CD4-positive, alpha-beta memory T cell (primary cell): ENCODE results near the gene SLC17A8. TPM values are rescaled to one million over a fixed set of nuclear protein-coding genes. Genes with fewer than 3 reads are reported as not detected.
"Not testable (repeated sequence)": the region's sequence is repeated elsewhere in the genome, so short reads cannot be mapped to it uniquely, and the experiment has no call there.

Experiments used
- CTCF ChIA-PET: fragments of 350-600 bp; sonication (Branson Sonifier 250); formaldehyde crosslinking; loops from one replicate; lab custom pipeline; 2021; ENCODE audit warnings: inconsistent platforms; ENCODE audit not compliant: partially characterized antibody; lab: Charles Lee
- POLR2A ChIA-PET: fragments of 350-600 bp; sonication (Branson Sonifier 250); formaldehyde crosslinking; loops from one replicate; lab custom pipeline; 2021; ENCODE audit not compliant: partially characterized antibody; lab: Charles Lee
- DNase-seq, 5 donors: peaks; one replicate each; pipeline versions ENCODE4 v3.0.0 to v3.0.0-alpha.2; 2020 to 2022; ENCODE audit warnings: mixed read lengths in 1 of 5
- H3K27ac ChIP-seq: one replicate; pipeline ENCODE4 v1.7.0; 2013; ENCODE audit warnings: low read depth, low read length
- H3K27me3 ChIP-seq: 2 replicates; pipeline ENCODE4 v1.7.0; 2013; ENCODE audit warnings: mild to moderate bottlenecking, low read length, moderate library complexity; ENCODE audit not compliant: insufficient read depth
- H3K36me3 ChIP-seq: 2 replicates; pipeline ENCODE4 v1.7.0; 2013; ENCODE audit warnings: mild to moderate bottlenecking, low read length, moderate library complexity; ENCODE audit not compliant: insufficient read depth
- H3K4me1 ChIP-seq: 2 replicates; pipeline ENCODE4 v1.7.0; 2013; ENCODE audit warnings: mild to moderate bottlenecking, low read length, moderate library complexity; ENCODE audit not compliant: insufficient read depth
- H3K4me3 ChIP-seq, 2 donors: one replicate each; pipeline ENCODE4 v1.7.0; 2013; ENCODE audit warnings: low read length in 2 of 2, mild to moderate bottlenecking in 1 of 2
- H3K9me3 ChIP-seq, 2 donors: one replicate each; pipeline ENCODE4 v1.7.0; 2013; ENCODE audit warnings: low read length in 2 of 2, control low read depth in 1 of 2; ENCODE audit not compliant: control insufficient read depth in 1 of 2
- H3K27ac Mint-ChIP-seq, 7 donors: one replicate each; pipeline ENCODE4 v1.8.0; 2020 to 2021; ENCODE audit warnings: mixed read lengths in 7 of 7, mild to moderate bottlenecking in 6 of 7, inconsistent platforms in 3 of 7, moderate library complexity in 3 of 7
- H3K27me3 Mint-ChIP-seq, 2 donors: one replicate each; pipeline ENCODE4 v1.8.0; 2020 to 2021; ENCODE audit warnings: mixed read lengths in 2 of 2
- H3K36me3 Mint-ChIP-seq, 2 donors: one replicate each; pipeline ENCODE4 v1.8.0; 2020 to 2021; ENCODE audit warnings: mixed read lengths in 2 of 2, inconsistent platforms in 1 of 2, mild to moderate bottlenecking in 1 of 2
- H3K4me1 Mint-ChIP-seq, 4 donors: one replicate each; pipeline ENCODE4 v1.8.0; 2020 to 2021; ENCODE audit warnings: mixed read lengths in 4 of 4, mild to moderate bottlenecking in 1 of 4
- H3K4me3 Mint-ChIP-seq, 8 donors: one replicate each; pipeline ENCODE4 v1.8.0; 2020 to 2021; ENCODE audit warnings: mixed read lengths in 8 of 8, mild to moderate bottlenecking in 7 of 8, moderate library complexity in 6 of 8, inconsistent platforms in 3 of 8
- H3K9me3 Mint-ChIP-seq, 8 donors: one replicate each; pipeline ENCODE4 v1.8.0; 2020 to 2021; ENCODE audit warnings: mixed read lengths in 8 of 8, mild to moderate bottlenecking in 5 of 8, inconsistent platforms in 3 of 8, moderate library complexity in 1 of 8
- intact Hi-C: fragments of 100-400 bp; cut with micrococcal nuclease; formaldehyde crosslinking; loops from one replicate; pipeline ENCODE4 v1.15.1; 2023
- polyA plus RNA-seq, 2 donors: library from polyadenylated mRNA; unstranded; fragments of 300-500 nt; fragmentation: Illumina TruSeq; gene quantifications; one replicate each; pipeline ENCODE4 v1.2.3, GENCODE V29; 2021
- total RNA-seq, 2 experiments: library from RNA; stranded (reverse); gene quantifications; one replicate each; pipeline ENCODE4 v1.2.3, GENCODE V29; 2021

The SLC17A8 gene
- total and polyA plus RNA-seq, 4 experiments from 2014 or later: not detected

GRCh38 chr12:100331871-100332270 is 25.0 kb upstream of the SLC17A8 start:
- no peaks in the 10 kb centered on the region for H3K27me3 ChIP-seq
- Mint-ChIP-seq H3K27ac (peak overlapping the region in 1 of 7 donors; percentile 4), H3K4me3 (no peak overlapping the region), H3K9me3 (no peaks in the 10 kb centered on the region), H3K36me3 (peaks cover 72 to 80% of the 10 kb centered on the region in 2 donors), H3K27me3 (no peaks in the 10 kb centered on the region), H3K4me1 (no peaks in the 10 kb centered on the region)
- intact Hi-C loops: no loop called here
- H3K36me3 ChIP-seq: peaks cover 30% of the 10 kb centered on the region
- no peaks in the 10 kb centered on the region for H3K9me3 ChIP-seq
- CTCF ChIA-PET: no interaction called here
- H3K4me3 ChIP-seq: no peak overlapping the region
- no peaks in the 10 kb centered on the region for H3K4me1 ChIP-seq
- POLR2A ChIA-PET: no interaction called here
- DNase-seq: no peak
- no peak overlapping the region for H3K27ac ChIP-seq

- Histone ChIP-seq H3K27ac (no peak overlapping the region), H3K27me3 (no peaks in the 10 kb centered on the region), H3K4me1 (no peaks in the 10 kb centered on the region), H3K9me3 (no peaks in the 10 kb centered on the region), H3K36me3 (peaks cover 37% of the 10 kb centered on the region), H3K4me3 (no peak overlapping the region)
- ChIA-PET POLR2A (no interaction called here), CTCF (no interaction called here)
- intact Hi-C loops: no loop called here
- Mint-ChIP-seq H3K4me1 (no peaks in the 10 kb centered on the region), H3K27ac (peak overlapping the region in 1 of 7 donors; percentile 44), H3K36me3 (peaks cover 79 to 81% of the 10 kb centered on the region in 2 donors), H3K9me3 (no peaks in the 10 kb centered on the region), H3K4me3 (no peak overlapping the region), H3K27me3 (no peaks in the 10 kb centered on the region)
- no peak for DNase-seq
Observed at GRCh38 chr12:100332852-100333251, 24.0 kb upstream of the SLC17A8 start.

- Histone ChIP-seq H3K27me3 (no peaks in the 10 kb centered on the region), H3K27ac (no peak overlapping the region), H3K9me3 (no peaks in the 10 kb centered on the region), H3K4me3 (no peak overlapping the region), H3K4me1 (no peaks in the 10 kb centered on the region), H3K36me3 (peaks cover 28% of the 10 kb centered on the region)
- intact Hi-C loops: no loop called here
- peaks cover 62 to 64% of the 10 kb centered on the region in 2 donors for H3K36me3 Mint-ChIP-seq
- no peaks in the 10 kb centered on the region for H3K27me3 Mint-ChIP-seq
- ChIA-PET POLR2A (no interaction called here), CTCF (interaction anchor here (1.4 kb wide), 1 partner anchor 53 kb away, joined by 3 read pairs; no protein-coding TSS in a partner anchor)
- no peak overlapping the region for H3K27ac Mint-ChIP-seq
- no peak overlapping the region for H3K4me3 Mint-ChIP-seq
- H3K4me1 Mint-ChIP-seq: no peaks in the 10 kb centered on the region
- no peak for DNase-seq
- H3K9me3 Mint-ChIP-seq: peaks cover 0 to under 1% (median 0%) of the 10 kb centered on the region in 8 donors
Observed at GRCh38 chr12:100337299-100337698, 19.6 kb upstream of the SLC17A8 start.

GRCh38 chr12:100337727-100338126 is 19.1 kb upstream of the SLC17A8 start:
- no peaks in the 10 kb centered on the region for H3K27me3 ChIP-seq
- Mint-ChIP-seq H3K36me3 (peaks cover 60 to 66% of the 10 kb centered on the region in 2 donors), H3K9me3 (peaks cover 0 to 4% (median 0%) of the 10 kb centered on the region in 8 donors), H3K27me3 (no peaks in the 10 kb centered on the region), H3K27ac (no peak overlapping the region), H3K4me1 (no peaks in the 10 kb centered on the region), H3K4me3 (no peak overlapping the region)
- intact Hi-C loops: no loop called here
- ChIA-PET POLR2A (no interaction called here), CTCF (interaction anchor here (1.4 kb wide), 1 partner anchor 53 kb away, joined by 3 read pairs; no protein-coding TSS in a partner anchor)
- no peak overlapping the region for H3K27ac ChIP-seq
- no peak for DNase-seq
- peaks cover 26% of the 10 kb centered on the region for H3K36me3 ChIP-seq
- H3K4me1 ChIP-seq: no peaks in the 10 kb centered on the region
- H3K4me3 ChIP-seq: no peak overlapping the region
- H3K9me3 ChIP-seq: no peaks in the 10 kb centered on the region

GRCh38 chr12:100339071-100339470 is 17.8 kb upstream of the SLC17A8 start:
- ChIA-PET CTCF (no interaction called here), POLR2A (no interaction called here)
- Histone ChIP-seq H3K4me3 (no peak overlapping the region), H3K4me1 (no peaks in the 10 kb centered on the region), H3K9me3 (no peaks in the 10 kb centered on the region), H3K27ac (no peak overlapping the region), H3K36me3 (peaks cover 19% of the 10 kb centered on the region), H3K27me3 (no peaks in the 10 kb centered on the region)
- Mint-ChIP-seq H3K27me3 (no peaks in the 10 kb centered on the region), H3K27ac (no peak overlapping the region), H3K4me1 (no peaks in the 10 kb centered on the region), H3K36me3 (peaks cover 47 to 57% of the 10 kb centered on the region in 2 donors), H3K4me3 (no peak overlapping the region), H3K9me3 (peaks cover 0 to 4% (median 0%) of the 10 kb centered on the region in 8 donors)
- intact Hi-C loops: no loop called here
- DNase-seq: no peak

- H3K27ac ChIP-seq, H3K27me3 ChIP-seq, H3K4me1 Mint-ChIP-seq, H3K9me3 Mint-ChIP-seq, H3K4me3 Mint-ChIP-seq, H3K4me3 ChIP-seq, intact Hi-C loops, H3K36me3 ChIP-seq, DNase-seq, H3K9me3 ChIP-seq, POLR2A ChIA-PET, CTCF ChIA-PET, H3K4me1 ChIP-seq, H3K27me3 Mint-ChIP-seq: not testable (repeated sequence)
- peak overlapping the region in 1 of 7 donors; percentile 32 for H3K27ac Mint-ChIP-seq
- H3K36me3 Mint-ChIP-seq: peaks cover 17 to 27% of the 10 kb centered on the region in 2 donors
Observed at GRCh38 chr12:100342897-100343296, 14.0 kb upstream of the SLC17A8 start.

- H3K27ac ChIP-seq, H3K9me3 Mint-ChIP-seq, H3K36me3 ChIP-seq, H3K4me1 Mint-ChIP-seq, intact Hi-C loops, H3K27me3 Mint-ChIP-seq, DNase-seq, H3K4me1 ChIP-seq, POLR2A ChIA-PET, CTCF ChIA-PET, H3K27ac Mint-ChIP-seq, H3K4me3 ChIP-seq, H3K27me3 ChIP-seq, H3K4me3 Mint-ChIP-seq, H3K9me3 ChIP-seq: not testable (repeated sequence)
- H3K36me3 Mint-ChIP-seq: peaks cover 7 to 17% of the 10 kb centered on the region in 2 donors
Observed at GRCh38 chr12:100344351-100344750, 12.5 kb upstream of the SLC17A8 start.
